T-helper 2 cell (primary cell): ENCODE measurements around the gene LZTS2.

Experiments used
- DNase-seq, 5 experiments: peaks; one replicate each; pipeline versions ENCODE4 v3.0.0 to v3.0.0-alpha.2; 2012 to 2022

The LZTS2 gene

DNA sequence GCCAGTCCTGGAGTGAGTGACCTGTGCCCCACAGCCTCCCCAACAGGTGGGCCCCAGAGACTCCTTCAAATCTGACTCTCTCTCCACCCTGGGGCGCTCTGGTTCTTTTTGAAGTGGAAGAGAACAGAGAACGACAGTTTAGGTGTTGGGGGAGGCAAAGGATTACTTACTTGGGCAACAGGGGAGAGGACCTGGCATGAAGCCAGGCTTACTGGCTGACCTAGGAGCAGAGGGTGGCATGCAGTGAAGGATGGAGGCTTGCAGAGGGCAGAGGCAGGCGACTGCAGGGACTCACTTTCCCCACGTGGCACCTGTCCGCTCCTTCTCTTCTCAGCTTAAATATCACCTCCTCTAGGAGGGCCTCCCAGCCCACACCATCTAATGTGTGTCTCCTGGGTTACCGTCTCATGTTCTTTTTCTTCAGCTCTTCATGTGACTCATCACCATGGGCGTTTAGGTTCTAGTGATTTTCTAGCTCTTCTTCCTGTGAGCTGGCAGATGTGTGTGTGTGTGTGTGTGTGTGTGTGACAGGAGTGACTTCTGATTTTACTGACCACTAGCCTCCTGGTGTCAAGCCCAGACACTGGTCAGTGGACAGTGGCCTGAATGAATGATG, 15.5 kb downstream of the LZTS2 start:
- no peak for DNase-seq

DNA sequence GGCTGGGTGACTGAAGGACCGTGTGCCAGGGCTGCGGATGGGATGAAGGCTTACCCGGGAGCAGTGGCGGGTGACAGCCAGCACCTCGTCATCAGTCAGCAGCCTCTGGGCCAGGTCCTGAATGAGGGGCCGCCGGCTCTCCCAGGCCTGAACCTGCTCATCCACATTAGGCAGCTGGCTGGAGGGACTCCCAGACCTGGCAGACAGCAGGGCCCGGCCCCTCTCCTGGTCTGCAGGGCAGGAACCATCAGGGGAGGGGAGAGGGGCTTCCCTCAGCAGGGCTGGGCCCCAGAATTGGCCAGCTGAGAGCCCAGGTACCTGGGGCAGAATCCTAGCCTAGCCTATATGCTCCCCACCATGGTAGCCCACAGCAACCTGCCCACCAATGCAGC, 16.0 kb downstream of the LZTS2 start:
- no peak for DNase-seq

DNA sequence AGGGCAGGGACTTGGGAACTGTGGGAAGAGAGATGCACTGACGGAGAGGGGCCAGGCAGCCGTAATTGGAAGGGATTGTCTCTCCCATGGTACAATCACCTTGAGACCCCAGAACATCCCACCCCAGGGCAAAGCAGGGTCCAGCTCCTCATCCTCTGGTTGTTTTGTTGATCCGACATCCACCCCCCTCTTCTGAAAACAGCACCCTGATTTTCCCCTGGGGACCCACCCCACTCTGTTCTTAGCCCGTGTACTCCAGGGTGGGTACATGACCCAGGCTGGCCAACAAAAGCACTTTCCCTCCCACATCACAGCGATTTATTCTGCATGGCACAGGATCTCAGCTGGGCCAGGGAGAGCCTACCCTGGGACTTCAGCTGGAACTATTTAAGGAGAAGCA, 17.2 kb downstream of the LZTS2 start:
- no peak for DNase-seq

- no peak for DNase-seq
Observed at GRCh38 chr10:101018118-101018599, 18.6 kb downstream of the LZTS2 start.

- DNase-seq = peak; percentile 35 to 75 (median 55)
Observed at GRCh38 chr10:101018600-101019439, 19.2 kb downstream of the LZTS2 start.

DNA sequence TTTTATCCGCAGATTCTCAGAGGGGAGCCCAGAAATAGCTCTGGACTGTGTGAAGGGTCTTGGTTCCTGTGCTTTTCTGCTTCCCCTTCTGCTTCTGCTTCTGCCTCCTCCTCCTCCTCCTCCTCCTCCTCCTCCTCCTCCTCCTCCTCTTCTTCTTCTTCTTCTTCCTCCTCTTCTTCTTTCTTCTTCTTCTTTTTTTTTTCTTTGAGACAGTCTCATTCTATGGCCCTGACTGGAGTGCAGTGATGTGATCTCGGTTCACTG, 19.8 kb downstream of the LZTS2 start:
- DNase-seq = no peak

GRCh38 chr10:101020427-101021075, 20.9 kb downstream of the LZTS2 start:
- DNase-seq = no peak

GRCh38 chr10:101021239-101021638, 21.6 kb downstream of the LZTS2 start:
- no peak for DNase-seq

DNA sequence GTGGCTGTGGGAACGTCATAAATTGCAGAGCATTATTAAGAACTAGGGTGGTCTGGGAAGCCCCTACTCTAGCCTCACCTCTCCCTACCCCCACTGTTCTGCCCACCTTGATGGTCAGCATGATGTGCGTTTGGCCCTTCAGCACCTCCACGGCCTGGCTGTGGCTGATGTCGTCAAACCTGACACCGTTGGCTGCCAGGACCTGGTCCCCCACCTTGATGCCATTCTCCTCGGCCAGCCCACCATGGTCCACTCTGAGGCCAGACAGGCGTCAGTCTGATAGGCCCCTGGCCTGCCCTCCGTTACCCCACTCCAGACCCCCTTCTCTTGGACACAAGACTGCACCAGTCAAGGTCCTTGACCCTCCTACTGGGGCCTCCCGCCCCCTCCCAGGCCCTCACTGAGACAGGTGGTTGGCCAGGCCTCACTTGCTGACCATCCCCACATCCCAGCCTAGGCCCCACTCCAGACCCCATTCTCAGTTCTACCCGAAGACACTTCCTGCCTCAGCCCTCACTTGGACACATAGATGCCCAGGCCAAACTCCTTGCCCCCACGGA, 22.2 kb downstream of the LZTS2 start:
- no peak for DNase-seq

DNA sequence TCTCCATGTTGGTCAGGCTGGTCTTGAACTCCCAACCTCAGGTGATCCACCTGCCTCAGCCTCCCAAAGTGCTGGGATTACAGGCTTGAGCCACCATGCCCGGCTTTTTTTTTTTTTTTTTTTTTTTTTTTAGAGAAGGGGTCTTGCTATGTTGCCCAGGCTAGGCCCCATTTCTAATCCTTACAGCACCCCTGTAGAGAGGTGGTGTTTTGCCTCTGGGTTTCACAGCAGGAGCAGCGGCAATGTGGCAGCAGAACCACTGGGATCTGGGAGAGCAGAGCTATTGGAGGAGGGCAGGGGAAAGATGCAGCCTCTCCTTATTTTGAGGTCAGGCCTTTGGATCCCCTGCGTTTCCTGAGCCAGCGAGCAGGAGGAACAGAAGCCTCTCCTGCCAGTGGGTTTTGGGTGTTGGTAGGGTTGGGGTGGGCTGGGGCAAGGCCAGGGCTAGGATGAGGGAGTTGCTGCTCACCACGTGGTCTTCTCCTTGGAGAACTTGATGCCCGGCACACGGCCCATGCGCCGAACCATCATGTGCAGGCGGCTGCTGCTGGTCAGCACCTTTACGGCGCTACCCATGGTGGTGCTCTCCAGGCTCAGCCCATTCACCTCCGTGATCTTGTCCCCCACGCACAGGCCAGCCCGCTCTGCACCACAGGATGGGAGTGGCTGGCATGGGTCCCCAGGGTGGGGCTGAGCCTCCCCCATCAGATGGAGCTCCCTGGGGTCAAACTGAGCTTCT, 23.5 kb downstream of the LZTS2 start:
- DNase-seq = no peak

DNA sequence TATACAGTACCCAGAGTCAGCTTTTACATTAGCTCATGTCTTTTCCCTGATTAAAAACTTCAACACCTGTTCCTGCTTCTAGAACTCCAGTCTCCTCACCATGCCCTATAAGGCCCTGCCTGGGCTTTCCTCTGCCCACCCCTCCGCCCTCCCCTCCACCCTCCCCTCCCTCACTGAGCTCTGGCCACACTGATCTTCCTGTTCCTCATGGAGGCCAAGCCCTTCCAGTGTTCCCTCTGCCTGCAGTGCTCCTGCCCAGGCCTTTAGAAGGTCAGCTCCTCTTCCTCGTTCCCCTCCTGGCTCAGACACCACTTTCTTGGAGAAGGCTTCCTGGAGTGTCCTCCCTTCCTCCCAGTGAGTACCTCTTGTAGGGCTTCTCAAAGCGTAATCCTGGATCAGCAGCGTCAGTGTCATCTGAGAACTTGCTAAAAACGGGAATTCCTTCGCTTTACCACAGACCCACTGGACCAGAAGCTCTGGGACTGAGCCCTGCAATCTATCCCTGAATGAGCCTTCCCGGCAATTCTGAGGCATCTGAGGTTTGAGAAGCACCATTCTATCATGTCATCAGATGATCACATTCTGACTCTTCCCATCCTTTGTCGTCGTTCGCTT, 27.6 kb downstream of the LZTS2 start:
- no peak for DNase-seq

GRCh38 chr10:101028446-101029337, 29.1 kb downstream of the LZTS2 start:
- no peak for DNase-seq

DNA sequence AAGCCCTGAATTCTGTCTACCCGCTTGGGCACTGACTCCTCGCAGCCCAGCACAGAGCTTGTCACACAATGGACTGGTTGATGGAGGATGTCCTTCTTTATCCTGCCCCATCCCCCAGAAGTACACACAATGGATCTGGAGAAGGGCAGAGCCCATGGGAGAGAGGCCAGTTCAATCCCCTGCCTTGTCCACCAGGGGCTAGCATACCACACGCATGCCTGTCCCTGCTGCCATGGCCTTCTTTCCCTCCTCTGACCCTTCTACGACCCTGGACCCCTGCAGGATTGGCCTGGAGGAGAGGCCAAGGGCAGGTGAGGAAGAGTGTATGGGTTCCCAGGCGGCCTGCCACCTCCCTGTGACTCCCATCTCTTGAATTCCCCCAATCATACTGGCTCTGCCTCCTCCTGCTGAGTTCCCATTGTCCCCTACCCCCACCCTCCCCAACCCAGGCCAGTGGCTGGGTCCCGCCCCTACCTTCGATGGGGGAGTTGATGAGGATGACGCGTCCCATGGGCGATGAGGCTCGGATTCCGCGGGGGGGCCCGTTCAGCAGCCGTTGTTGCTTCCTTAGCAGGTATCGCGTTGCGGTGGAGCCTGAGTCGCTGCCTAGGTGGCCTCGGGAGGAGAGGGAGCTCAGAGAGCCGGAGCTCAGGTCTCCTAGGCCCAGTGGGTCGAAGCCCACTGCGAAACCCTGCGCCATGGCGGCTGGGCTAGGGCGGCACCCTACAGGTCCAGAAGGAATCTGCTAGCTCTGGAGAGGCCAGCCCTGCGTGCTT, 30.1 kb downstream of the LZTS2 start:
- no peak for DNase-seq

DNA sequence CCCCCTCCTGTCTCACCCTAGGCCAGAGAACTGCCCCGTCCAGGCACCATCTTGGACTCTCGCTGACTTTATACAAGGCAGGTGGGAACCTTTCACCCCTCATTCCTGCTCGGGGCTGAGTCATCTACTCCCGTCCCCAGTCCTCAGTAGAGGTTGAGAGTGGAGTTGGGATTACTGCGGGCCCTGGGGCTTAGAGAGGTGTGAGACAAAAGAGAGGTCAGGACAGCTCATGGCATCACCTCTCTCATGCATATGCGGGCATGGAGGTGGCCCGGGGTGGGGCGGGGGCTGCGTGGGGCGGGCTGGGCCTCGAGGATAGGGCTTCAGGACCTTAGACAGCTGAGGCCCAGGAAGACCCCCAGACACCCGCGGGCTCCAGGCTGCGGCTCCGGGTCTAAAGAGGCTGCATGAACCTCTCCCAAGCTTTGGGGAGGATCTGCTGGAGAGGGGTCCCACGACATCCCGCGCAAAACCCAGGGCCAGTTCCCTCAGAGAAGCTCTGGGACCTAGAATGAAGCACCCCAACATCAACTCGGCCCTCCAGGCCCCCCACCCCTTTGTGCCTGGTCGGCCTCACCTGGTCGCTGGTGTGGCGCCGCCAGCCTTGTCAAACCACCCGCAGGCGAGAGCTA, 31.0 kb downstream of the LZTS2 start:
- no peak for DNase-seq

DNA sequence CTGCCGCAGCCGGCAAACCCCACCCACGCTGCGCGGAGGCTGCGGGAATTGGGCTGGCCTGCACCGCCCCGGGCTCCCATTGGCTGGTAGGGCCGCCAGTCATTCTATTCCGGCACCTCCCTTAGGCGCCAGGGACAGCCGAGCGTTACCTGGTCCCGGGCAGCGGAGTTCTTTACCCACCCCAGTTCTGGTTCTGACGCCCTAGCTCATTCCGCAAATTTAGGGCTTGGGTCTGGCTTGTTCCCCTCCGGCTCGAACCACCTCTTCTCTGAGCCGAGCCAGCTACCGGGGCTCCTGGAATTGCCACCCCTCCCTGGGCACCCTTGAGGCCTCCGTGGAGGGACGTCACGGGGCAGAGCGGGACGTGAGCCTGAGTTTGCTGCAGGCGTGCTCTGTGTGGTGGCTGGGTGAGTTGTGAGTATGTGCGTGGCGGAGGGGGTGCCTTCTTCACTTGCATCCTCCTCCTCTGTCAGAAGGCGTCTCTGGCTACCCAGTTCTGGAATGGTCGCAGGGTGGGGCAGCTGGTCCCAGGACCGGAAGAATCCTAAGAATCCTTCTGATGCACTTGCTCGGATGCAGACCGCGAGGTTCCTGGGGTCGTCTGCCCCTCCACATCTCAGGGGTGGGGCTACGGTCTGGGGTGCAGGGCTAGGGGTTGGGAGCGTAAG, 31.7 kb downstream of the LZTS2 start, which contains the start of the genes PDZD7 and SFXN3:
PDZD7 (minus strand) TSS at position 2 of the 668 bp plus-strand sequence. CDS start 910 bp downstream, outside the sequence.
SFXN3 (plus strand) TSS at position 107 of the 668 bp plus-strand sequence. CDS start 3,461 bp downstream, outside the sequence.
- DNase-seq = peak; percentile 93 to 97 (median 94)

- peak; percentile 57 to 84 (median 72) for DNase-seq
Observed at GRCh38 chr10:101031796-101032636, 32.4 kb downstream of the LZTS2 start.

DNA sequence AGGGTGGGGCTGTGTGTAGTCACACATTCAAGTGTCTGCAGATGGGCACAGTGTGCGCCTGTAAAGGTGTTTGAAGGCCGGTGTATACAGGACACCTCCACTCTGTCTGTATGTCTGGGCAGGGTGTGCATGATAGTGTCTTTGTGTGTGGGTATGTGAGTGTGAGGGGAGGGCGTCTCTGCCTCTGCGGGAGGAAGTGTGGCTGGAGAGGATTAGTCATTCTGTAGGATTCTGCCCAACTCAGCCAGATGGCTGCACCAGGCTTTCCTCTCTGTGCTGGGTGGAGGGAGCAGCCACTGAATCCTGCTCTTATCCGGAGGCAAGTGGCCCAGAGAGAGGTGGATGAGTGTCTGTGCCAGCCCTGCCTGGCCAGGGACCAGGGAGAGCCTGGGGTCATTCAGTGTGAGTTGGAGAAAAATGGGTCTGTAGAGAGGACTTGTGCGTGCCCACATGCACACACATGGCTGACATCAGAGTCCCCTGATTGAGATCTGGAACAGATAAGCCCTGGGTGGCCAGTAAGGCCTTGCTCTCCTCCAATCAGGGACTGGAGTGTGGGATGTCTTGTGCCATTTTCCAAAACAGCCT, 33.1 kb downstream of the LZTS2 start:
- peak in 2 of 5 experiments; percentile 30 to 75 for DNase-seq

DNA sequence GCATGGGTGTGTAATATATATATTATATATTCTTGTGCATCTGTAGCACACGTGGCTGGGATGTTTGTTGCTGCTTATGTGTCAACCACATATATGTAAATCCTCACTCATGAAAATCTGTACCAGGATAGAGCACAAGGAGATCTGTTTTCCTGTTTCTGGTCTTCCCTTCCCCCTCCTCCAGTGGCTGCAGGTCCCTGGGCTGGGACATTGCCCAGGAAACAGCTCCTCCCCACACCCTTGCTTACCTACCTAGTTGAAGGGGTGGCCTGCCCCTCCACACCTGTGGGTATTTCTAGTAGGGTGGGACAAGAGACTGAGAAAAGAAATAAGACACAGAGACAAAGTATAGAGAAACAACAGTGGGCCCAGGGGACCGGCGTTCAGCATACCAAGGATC, 33.7 kb downstream of the LZTS2 start:
- no peak for DNase-seq
